ENCODE measurements around the gene RPA1.
"Not testable (repeated sequence)": the region's sequence is repeated elsewhere in the genome, so short reads cannot be mapped to it uniquely, and the experiment has no call there.

Gene RPA1

DNA sequence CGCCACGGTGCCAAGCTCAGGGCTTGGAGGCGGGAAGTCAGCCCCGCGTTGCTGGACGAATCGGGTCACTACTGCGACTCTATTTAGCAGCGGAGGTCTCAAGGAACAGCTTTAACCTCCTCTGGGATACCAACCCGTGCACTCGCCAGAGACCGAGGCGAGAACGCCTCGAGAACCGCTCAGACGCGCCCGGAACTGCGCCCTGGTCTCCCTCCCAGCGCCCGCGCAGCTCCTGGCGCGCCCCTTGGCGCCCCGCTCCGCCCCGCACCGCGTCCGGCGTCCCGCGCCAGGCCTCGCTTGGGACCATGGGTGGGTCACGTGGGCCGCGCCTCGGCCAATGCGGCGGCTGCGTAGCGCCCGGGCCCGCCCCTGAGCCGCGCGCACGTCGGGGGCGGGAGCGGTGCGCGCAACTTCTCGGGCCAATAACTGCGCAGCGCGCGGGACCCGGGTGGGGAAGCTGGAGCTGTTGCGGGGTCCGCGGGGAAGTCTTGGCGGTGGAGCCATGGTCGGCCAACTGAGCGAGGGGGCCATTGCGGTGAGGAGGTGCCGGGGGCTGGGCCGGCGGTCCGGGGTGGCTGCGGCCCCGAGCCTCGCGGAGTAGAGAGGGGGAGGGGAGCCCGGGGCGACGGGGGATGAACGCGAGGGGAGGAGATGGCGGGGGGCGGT, at the start of gene RPA1, which contains the start of gene SMYD4:
TSS of gene RPA1 (plus strand) at position 414 of the 666 bp plus-strand sequence. CDS start at position 503, 89 bp downstream.
TSS of gene SMYD4 (minus strand) at position 311 of the 666 bp plus-strand sequence. CDS start 1,908 bp downstream, outside the sequence.
- peak; percentile 42 to 57 for DNase-seq

DNA sequence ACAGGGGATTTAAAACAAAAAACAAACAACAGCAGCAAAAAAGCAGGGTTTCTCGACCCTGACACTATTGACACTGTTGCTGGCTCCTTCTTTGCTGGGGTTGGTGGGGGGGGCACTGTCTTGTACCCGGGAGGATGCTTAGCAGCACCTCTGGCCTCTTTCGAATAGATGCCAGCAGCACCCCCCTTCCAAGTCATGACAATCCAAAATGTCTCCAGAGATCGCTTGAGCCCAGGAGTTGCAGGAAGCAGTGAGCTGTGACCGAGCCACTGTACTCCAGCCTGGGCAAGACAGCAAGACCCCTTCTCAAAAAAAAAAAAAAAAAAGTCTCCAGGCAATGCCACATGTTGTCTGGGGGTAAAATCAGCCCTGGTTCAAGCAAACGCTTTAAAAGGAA, 47.6 kb upstream of the RPA1 start:
- DNase-seq, result no peak

DNA sequence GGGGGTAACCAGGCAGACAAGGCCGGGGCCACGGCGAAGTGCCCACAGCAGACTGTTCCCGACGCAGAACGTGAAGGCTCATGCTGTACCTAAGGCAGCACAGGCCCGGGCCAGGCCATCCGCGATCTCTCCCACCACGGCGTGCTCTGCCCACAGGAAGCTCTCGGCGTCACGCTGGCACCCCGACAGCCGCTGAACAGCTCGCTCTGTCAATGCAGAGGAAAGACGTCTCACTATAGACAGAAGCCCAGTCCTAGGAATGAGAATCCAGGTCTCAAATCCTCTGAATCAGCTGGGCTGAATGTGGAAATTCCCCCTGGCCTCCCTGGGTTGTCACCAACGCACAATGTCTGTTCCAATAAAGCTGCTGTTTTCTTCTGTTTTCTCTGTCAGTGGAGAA, 46.5 kb upstream of the RPA1 start:
- DNase-seq, result no peak

DNA sequence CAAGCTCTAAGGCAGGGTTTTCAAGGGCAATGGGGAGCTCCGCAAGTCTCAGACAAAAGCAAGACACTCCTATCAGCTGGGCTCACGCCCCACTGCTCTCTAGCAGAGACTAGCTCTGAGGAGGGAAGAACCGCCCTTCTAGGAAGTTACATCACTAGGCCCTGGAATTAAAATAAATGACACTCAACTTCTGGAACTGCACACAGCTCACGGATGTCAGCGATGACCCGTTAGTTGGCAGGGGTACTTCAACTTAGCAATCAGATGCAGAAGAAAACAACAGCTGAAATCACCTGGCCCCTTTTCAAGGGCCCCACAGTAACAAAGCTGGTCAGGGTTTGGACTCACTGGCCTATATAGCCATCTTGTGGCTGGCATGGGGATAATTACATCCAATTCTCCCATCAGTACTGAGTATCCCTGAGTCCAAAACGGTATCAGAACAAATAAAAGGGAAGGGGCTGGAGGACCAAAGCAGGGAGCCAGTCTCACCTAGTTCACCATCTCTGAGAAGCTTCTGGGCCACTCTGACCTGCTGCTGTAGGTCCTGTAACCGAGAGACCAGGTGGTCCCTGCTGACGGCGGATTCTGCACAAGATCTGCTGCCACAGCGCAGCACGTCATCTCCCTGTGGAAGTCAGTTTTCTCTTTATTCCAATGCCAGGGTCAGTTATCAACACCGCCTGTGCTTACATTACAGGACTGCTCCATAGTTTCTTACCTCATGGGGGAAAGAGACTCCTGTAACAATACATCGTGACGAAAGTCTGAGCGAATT, 45.8 kb upstream of the RPA1 start:
- DNase-seq, result peak in 1 of 2 donors; percentile 58

DNA sequence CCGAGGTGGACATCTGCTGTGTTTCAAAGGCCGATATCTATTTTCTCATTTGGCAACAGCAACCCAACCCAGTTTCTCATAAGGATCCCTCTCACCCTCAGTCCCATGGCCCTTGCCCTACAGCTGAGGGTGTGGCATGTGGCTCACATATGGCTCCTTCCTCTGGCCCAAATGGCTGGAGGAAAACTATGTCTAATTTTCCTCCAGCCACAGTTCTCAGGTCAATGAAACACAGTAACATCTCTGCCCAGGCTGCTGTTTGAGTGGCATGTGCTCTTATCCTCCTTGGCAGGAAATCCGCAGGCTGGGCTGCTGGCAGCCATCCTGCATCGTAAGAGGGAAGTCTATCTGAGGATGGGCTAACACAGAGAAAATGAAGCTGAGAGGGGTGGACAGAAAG, 43.9 kb upstream of the RPA1 start:
- no peak for DNase-seq

DNA sequence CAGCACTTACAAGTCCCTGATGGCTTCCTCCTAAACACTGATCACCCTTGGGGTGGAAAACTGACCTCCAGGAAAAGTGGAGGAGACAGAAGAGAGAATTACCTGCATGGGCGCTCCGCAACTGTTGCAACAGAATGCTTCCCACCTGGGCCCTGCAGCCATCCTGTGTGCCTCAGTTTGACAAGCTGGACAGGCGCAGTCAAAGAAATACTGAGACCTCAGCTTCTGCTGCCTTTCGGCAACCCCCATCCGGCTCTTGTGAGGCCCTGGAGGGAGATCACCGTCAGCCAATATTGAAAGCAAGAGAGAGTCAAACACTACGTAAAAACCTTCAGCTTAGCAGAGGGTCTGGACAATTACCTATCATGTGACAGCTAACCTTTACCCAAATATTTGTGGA, 43.1 kb upstream of the RPA1 start:
- no peak for DNase-seq

DNA sequence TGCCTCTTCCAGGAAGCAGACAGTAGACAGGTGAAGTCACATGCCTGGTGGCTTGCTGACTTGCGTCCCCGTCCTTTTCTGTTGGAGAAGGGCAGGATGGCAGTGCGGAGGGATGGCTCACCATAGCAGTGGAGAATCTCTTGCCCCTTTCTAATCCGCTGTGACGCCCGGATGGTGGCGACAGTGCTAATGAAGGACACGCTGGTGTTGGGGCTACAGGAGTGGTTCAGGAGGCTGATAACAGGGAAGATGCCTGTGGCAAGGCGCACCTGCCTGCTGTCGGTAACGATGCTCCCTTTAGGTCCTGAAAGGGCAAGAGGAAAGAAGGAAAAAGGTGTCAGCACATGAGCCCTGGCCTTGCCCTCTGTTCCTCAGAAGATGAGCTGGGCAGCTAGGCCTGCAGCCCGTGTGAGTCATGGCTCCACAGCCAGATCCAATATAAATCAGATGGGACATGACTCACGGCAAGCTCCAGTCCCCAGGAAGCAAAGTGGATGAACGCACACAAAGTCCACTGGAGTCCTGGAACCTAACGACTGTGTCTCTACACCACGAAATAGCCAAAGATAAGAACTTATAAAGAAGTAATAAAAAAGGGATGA, 42.4 kb upstream of the RPA1 start:
- DNase-seq, result no peak

DNA sequence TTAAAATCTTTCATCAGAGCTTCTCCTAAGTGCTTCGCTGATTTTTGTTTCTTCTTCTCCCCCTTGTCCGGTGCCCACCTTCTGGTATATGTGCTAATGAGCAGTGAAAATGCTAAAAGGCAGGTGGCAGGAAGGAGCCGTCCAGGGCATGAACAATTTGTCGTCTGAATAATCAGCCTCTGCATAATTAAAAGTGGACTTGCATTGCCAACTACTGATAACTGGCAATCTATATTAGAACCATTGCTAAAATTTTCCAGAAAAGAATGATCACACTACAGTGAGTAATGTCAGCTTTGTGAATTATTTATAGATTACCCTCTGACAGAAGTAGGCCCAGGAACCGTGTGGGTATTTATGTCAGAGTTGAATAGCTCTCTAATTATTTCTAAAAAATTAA, 39.9 kb upstream of the RPA1 start:
- no peak for DNase-seq

DNA sequence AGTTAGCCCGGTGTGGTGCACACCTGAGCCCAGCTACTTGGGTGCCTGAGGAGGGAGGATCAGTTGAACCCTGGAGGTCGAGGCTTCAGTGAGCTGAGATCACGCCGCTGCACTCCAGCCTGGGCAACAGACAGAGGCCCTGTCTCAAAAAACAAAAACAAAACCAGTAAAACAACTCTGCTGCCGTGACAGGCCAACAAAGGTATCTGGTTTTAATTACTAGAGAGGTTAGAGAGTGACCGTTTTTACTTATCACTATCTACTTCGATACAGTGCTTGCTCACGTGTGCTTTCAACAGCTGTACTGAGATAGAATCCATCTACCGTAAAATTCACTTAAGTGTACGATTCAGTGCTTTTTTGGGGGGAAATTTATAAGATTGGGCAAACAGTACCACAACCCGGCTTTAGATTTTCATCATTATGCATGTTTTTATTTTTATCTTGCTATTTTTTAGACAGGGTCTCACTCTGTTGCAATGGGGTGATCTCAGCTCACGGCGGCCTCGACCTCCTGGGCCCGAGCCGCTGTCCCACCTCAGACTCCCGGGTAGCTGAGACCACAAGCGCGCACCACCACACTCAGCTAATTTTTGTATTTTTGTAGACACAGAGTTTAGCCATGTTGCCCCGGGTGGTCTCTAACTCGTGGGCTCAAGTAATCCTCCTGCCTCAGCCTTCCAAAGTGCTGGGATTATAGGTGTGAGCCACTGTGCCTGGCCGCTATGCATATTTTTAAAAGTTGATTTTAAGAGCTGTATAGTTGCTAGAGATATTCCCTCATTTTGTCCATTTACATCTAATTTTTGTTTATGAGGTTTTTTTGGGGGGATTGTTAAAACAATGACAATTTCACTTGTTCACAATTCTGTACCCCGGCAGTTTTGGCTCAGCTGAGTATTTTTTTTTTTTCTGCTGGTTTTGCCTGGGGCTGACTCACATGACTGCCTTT, 37.0 kb upstream of the RPA1 start:
- DNase-seq, result no peak

DNA sequence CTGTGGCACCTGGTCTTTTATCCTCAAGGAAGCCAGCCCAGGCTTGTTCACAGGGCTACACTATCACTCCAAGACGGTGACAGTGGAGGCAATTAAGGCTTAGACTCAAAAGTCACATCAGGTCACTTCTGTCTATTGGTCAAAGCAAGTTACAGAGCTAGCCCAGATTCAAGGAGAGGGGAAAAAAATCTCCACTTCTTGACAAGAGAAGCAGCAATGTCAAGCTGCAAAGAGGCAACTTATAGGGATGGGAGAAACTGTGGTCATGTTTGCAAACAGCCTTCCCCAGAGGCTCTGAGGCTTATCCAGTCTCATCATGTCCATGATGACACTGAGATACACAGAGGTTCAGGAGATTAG, 36.4 kb upstream of the RPA1 start:
- DNase-seq, result no peak

DNA sequence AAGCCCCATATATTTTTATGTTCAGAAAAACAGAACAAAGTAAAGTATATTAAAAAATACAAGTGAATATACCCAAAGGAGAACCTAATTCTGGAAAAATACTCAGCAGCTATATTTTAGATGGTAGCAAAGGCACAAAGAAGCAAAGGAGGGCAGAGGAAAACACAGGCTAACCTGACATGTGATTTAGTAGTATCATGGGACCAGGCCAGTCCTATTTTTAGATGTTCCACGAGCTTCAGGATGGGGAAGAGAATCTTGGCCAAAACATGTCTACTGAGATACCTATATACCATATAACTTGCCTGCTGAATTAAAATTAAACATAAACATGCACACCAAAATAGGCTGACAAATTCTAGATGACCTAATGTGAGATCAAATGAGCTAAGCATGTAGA, 33.0 kb upstream of the RPA1 start:
- DNase-seq, result no peak

DNA sequence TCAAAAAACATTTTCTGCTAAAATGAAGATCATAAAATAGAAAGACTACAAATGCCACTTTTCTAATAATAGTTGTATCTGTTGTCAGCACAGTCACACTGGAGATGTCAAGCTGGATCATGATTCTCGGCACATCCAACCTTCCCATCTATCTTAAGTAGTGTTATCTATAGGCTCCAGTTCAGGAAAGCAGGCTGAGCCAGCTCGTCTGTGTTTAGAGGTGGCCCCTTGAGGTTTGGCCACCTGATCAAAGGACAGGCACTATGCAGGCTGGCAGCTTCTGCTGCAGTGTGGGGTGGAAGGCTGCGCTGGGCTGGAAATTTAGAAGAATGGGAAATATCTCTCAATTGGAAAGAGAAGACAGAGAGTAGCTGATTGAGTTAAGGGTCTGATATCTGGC, 32.5 kb upstream of the RPA1 start:
- no peak for DNase-seq

DNA sequence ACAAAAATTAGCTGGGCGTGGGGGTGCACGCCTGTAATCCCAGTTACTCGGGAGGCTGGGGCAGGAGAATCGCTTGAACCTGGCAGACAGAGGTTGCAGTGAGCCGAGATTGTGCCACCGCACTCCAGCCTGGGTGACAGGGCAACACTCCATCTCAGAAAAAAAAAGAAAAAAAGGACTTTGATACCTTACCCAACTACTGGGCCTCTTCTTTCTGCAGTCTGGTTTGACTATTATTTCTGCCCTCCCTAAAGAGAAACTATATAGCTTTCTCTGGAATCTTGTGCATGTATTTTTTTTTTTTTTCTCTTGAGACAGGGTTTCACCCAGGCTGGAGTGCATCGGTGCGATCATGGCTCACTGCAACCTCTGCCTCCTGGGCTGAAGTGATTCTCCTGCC, 32.0 kb upstream of the RPA1 start:
- not testable (repeated sequence) for DNase-seq

DNA sequence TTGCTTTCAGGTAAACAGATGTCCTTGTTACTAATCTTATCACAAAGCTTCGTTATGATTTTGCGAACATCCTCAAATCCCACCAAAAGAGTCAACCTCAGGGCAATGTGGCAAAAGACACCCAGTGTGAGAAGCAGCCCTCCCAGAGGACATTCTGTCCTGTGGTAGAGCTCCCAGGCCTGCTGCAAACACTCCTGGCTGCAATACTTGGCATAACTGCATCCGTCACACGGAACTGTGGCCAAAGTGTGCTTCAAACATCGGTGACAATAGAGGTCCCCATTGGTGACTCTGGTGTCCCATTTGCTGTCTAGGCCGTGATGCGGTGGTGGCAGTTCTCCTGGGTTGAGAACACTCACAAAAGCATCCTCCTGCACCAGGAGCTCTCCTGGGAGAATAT, 29.6 kb upstream of the RPA1 start:
- no peak for DNase-seq

DNA sequence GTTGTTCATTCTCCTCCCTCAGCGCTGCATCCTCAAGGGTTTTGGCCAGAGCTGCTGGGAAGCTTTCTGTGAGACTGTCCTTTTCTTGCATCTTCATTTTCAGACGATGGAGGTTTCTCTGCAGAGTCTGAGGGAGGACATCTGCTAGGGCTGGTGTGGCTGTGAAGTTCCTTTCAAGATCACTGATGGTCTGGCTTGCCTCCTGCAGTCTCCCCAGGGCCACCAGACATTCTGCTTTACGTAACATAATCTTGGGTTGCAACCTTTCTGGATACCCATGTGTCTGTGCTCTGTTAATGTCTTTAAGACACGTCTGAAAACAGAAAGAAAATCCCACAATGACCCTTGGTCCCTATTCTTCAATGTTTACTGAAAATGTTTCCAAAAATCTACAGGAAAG, 29.1 kb upstream of the RPA1 start:
- no peak for DNase-seq

DNA sequence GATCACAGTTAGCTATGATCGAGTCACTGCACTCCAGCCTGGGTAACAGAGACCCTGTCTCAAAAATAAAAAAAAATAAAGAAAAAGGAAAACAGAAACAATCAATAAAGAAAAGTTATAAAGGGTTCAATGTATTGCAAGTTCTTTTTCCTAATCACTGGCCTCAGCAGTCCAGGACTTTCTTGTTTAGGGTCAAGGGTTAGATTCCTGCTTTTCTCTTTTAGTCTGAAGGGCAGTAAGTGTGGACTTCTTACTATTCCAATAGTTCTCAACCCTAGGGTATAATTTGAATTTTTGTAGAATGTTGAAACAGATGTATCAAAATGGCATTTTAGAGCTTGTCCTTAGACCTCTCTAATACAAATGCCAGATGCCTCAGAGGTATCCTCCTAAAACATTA, 27.4 kb upstream of the RPA1 start:
- no peak for DNase-seq

DNA sequence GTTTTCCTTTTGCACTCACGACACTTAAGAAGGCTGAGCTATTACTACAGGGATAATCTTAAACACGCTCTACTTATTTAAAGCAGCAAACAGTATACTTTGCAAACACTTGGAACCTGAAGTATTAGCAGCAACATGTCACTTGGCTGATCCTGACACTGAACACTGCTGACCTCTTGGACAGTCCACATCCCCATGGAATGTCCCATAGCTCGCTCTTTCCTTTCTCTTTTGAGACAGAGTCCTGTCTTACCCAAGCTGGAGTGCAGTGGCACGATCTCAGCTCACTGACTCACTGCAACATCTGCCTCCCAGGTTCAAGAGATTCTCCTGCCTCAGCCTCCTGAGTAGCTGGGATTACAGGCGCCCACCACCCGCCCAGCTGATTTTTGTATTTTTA, 26.5 kb upstream of the RPA1 start:
- no peak for DNase-seq

DNA sequence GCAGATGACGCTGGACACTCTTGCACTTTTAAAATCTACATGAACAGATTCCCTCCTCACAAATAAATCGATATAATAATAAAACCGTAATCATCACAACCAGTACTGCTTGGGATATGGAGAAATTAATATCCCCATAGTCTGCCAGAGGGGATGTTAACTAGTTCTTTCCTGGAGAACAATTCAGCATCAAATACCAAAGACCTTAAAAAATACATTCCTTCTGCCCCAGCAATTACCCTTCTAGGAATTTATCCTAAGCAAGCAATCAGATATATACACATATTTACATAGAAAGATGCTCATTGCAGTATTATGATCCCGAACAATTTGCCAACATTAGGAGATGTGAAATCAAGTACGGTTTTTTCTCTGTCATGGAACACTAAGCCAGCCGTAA, 21.9 kb upstream of the RPA1 start:
- DNase-seq, result no peak

DNA sequence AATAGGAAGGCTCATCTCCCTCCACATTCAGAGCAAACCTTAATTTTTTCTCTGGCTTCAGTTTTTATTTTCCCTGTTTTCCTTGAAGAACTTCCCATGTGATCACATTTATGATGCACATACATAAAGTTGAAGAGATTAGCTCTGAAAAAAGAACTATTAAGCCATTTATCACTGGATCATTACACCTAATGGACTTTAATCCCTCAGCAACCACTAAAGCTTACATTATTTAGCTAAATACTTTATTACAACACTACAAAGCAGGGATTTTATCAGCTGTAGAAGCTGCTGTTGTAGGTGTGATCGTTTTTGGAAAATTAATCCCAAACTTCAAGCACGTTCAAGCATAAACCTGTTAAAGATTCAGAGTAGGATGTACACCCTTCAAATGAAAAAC, 21.2 kb upstream of the RPA1 start:
- no peak for DNase-seq

DNA sequence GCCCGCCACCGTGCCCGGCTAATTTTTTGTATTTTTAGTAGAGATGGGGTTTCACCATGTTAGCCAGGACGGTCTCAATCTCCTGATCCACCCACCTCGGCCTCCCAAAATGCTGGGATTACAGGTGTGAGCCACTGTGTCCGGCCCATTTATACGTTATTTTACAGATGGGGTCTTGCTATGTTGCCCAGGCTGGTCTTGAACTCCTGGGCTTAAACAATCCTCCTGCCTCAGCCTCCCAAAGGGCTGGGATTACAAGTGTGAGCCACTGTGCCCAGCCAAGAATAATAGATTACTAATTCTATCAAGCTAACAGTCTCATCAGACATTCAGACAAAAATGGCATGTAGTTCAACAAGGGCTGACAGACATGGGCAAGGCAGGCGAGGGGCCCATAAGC, 20.0 kb upstream of the RPA1 start:
- DNase-seq, result not testable (repeated sequence)

DNA sequence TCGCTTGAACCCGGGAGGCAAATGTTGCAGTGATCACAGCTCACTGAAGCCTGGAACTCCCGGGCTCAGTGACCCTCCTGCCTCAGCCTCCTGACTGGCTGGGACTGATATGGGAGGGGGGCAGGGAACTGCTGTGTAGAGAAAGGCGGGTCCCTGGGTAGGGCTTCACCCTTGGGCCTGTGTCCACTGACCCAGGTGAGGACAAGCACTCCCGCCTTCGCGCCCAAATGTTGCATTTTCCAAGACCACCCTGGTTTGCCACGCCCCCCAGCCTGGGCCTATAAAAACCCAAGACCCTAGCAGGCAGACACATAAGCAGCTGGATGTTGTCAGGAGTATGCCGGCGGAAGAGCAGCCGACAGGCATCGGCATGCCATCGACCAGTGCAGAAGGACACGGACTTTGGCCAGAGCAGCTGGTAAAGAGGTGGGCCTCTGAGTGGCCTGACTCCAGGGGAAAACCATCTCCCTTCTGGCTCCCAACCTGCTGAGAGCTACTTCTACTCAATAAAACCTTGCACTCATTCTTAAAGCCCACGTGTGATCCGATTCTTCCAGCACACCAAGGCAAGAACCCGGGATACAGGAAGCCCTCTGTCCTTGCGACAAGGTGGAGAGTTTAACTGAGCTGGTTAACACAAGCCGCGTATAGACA, 19.2 kb upstream of the RPA1 start:
- no peak for DNase-seq

DNA sequence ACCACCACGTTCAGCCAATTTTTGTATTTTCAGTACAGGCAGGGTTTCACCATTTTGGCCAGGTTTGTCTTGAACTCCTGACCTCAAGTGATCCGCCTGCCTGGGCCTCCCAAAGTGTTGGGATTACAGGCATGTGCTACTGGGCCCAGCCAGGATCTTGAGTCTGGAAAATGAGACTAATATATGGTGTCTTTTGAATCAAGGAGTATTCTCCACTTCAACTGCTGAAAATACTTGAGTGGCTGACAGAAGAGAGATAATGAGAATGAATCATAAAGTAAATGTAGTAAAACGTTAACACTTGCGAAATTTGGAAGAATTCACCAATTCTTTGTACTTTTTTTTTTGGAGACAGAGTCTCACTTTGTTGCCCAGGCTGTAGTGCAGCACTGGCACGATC, 16.7 kb upstream of the RPA1 start:
- DNase-seq, result no peak
